CD4-positive, alpha-beta T cell treated with Interleukin-4 for 4 hours (primary cell): Measurements from ENCODE around the gene ECT2L.
"Not testable (repeated sequence)": the region's sequence is repeated elsewhere in the genome, so short reads cannot be mapped to it uniquely, and the experiment has no call there.

ENCODE experiments used
- DNase-seq: peaks from one replicate; pipeline ENCODE4 v3.0.0-alpha.2; 2020

The ECT2L gene

DNA sequence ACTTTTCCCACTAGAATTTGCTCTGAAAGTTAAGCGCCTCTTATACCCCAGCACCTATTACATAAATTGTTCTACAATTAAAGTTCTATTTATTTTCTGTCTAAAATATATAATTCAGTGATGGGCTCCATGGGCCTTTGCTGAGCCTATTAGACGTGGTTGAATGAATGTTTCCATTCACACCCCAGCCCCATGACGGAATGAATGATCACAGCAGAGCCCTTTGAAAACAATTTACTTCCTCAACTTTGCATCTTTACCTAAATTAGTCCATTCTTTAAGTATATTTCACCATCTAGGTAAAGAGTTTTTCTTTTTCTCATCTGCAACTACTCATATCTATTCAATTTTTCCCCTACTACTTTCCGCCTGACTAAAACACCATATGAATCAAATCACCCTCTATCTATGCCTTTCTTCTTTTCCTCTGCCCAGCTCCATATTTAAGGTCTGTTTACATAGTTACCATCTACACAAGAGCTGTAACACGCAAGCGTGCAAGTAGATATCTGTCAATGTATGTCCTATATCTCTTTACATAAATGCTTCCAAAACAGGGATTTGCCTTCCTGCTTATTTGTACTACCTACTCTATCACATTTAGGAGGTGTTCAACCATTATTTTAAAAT, 69.7 kb downstream of the ECT2L start:
- DNase-seq: no peak

DNA sequence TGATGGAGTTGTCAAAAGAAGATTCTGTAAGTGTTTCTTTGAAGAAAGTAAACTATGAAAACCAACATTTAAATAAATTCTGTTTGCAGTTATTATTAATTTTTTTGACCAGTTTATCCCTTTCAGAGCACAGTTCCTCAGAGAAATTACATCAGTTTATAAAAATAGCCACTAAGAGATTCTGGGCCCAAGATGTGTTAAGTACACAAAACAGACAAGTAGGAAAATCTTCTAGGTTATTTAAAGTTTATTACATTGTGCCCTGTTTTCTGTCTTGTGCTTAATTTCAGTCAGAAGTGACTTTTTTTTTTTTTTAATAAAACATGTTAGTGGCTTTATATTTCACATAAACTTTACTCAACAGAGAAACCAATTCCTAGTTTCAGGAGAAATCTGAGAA, 72.3 kb downstream of the ECT2L start:
- DNase-seq: no peak

DNA sequence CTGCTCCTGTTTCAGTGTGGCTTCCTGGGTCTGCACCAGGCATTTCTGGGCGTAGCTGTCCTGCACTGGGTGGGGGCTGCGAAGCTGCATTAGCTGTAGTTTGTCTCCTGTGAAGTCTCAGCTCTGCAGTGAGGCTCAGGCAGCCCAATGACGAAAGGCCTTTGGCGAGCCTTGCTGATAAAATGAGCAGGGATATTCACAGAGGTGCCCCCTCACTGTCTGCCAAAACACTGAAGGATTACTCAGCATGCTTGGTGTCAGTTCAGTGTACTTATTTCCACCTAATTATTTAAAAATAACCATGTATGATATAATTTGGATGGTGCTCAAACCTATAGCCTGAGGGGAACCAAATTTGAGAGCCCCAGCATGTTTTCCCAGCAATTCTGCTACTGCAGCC, 73.5 kb downstream of the ECT2L start:
- no peak for DNase-seq

DNA sequence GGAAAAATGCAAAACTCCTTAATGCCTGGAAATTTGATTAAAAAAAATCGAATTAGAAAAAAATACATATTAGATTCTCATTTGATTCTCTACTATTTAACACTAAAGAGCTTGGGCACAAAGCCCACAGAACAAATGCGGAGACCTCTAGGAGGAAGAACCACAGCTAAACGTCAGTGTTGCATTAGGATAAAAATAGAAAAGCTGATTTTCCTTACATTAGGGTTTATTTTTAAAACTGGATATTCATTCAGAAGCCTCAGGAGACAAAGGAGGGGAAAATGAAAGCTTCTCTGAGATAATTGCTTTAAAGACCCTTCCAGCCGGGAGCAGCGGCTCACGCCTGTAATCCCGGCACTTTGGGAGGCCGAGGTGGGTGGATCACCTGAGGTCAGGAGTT, 77.3 kb downstream of the ECT2L start:
- no peak for DNase-seq

DNA sequence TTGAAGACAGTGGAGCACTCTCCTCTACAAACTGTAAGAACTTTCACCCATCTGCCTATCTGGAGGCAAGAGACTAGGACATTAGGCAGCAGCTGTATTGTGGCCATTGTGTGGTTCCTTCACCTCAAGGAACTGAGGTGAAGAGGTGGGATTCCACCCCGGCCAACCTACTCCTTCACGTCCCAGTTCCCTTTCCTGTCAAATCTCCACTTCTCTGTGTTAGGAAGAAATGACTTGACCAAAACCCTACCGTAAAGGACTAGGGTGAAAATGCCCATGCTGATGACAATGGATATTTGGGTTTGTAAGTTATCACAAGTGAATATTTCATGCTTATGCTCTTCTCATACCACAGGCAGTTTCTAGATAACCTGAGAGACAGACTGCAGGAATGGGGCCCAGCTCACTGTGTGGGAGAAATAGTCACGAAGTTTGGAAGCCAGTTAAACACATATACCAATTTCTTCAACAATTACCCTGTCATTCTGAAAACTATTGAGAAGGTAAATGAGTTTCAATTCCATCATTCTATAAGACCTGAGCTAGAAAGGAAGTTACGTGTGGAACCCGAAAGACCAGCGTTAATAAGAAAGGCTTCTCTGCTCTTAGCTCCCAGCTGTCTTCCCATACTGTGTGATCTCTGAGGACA, 86.6 kb downstream of the ECT2L start:
- DNase-seq: no peak

DNA sequence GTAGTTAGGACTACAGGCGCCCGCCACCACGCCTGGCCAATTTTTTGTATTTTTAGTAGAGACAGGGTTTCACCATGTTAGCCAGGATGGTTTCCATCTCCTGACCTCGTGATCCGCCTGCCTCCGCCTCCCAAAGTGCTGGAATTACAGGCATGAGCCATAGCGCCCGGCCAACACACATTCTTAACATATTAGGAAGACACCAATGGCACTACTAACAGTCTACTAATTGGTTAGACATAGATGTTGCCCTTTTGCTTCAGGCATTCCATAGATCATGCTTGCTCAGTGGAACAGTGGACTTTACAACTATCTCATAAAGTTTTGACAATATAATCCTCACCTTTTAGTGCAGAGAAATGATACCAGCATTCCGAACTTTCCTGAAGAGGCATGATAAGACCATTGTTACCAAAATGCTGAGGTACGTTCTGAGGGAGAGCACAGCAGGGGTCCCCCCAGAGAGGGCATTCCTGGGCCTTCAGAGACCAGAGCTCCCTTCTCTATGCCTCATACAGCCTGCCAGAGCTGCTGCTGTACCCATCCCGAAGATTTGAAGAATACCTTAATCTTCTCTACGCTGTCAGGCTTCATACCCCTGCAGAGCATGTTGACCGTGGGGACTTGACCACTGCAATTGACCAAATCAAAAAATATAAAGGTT, 89.4 kb downstream of the ECT2L start:
- no peak for DNase-seq

DNA sequence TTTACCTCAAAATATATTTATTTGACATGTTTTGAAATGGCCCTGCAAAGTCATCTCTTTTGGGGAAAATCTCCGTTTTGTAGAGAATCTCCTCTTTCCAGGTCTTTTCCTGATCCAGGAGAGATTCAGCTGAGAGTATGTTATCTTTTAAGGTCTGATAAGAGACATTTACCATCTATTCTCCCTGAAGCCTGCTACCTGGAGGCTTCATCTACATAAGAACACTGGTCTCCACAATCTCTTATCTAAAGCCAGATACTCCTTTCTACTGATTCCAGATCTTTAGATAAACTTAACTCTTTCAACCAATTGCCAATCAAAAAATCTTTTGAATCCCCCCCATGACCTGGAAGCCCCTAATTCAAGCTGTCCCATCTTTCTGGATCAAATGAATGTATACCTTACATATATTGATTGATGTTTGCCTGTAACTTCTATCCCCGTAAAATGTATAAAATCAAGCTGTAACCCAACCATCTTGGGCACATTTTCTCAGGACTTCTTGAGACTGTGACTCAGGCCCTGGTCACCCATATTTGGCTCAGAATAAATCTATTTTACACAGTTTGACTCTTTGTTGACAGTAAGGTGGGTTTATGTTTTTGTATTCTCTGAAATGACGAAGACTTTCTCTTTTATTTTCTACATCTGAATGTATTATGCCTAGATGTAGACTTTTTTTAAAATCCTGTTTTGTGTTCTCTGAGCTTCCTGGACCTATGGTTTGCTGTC, 95.5 kb downstream of the ECT2L start:
- no peak for DNase-seq

DNA sequence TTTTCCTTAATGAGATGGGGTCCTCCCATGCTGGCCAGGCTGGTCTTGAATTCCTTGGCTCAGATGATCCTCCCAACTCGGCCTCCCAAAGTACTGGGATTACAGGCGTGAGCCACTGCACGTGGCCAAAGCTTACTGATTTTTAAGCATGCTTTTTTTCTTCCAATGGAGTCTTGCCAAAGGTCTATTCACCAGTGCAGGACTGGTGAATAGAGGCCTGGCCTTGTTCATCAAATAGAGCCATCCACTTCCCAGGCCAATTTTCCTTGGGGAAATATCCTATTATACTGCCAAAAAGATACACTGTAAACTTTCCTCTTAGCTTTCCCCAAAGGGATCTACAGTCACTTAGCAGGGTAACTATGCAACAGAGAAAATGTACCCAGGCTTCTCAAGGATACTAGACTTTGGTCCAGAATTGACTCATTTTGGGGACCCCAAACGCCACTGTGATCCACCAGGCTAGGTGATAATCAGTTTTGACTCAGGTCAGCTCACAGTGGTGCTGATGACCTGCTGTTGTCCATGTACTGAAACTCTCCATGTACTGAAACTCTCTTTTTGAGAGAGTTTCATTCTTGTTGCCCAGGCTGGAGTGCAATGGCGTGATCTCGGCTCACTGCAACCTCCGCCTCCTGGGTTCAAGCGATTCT, 100.3 kb downstream of the ECT2L start:
- no peak for DNase-seq

DNA sequence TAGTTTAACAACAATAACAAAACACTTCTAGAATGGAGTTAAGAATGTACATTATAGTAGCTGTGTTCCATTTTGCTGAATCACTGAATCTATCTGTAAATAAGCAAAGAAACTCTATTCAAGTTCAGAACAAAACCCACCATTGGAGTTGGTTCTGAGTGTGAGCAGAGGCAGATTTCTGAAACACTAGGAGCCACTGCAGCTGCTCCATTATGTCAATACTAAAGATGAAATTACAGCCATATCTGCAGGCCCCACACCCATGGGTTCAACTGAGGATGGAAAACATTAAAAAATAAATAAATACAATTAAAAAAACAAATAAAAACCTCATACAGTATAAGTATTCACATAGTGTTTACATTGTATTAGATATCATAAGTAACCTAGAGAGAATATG, 101.1 kb downstream of the ECT2L start:
- DNase-seq: no peak

DNA sequence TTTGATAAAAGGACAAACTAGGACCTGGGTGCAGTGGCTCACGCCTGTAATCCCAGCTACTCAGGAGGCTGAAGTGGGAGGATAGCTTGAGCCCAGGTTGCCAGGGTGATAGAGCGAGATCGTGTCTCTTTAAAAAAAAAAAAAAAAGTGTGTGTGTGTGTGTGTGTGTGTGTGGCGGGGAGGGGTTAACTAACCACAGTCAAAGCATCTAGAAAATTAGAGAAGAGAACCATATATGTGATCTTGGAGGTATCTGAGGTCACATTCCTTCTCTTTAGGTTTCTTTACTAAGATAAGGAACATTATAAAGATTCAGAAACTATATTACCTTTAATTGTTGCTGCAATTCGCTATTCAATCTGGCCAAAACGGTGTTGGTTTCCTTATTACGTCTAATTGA, 111.3 kb downstream of the ECT2L start:
- no peak for DNase-seq

DNA sequence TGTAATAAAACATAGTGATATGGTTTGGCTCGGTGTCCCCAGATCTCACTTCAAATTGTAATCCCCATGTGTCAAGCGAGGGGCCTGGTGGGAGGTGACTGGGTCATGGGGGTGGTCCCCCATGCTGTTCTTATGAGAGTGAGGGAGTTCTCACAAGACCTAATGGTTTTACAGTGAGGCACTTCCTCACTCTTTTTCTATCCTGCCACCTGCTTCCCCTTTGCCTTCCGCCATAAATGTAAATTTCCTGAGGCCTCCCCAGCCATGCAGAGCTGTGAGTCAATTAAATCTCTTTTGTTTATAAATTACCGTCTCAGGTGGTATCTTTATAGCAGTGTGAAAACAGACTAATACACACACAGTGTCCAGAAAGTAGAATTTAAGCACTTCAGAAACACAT, 113.6 kb downstream of the ECT2L start:
- DNase-seq: no peak

DNA sequence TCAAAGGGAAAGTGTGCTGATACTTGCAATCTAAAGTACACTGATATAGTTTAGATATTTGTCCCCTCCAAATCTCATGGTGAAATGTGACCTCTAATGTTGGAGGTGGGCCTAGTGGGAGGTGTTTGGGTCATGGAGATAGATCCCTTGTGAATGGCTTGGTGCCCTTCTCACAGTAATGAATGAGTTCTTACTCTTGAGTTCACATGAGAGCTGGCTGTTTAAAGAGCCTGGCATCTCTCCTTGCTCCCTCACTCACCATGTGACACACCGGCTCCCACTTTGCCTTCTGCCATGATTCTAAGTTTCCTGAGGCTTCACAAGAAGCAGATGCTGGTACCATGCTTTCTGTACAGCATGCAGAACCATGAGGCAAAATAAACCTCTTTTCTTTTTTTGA, 114.1 kb downstream of the ECT2L start:
- DNase-seq: no peak

DNA sequence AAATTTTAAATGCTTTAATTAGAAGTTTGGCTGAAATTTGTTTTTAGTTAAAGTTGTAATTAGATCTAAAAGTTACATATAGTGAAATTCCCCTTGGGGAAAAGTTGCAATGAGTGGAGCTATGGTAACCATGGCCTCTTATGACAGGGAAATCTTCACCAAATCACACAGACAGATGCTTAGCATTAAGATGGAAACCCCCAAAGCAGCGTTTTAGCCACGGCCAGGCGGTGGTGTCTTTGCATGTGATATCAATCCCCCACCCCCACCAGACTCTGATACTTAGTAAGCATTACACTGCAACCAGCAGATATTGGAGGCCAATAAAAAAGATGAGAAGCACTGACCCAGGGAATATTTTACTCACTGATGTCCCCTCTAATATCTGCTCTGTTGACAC, 116.4 kb downstream of the ECT2L start:
- DNase-seq: no peak

DNA sequence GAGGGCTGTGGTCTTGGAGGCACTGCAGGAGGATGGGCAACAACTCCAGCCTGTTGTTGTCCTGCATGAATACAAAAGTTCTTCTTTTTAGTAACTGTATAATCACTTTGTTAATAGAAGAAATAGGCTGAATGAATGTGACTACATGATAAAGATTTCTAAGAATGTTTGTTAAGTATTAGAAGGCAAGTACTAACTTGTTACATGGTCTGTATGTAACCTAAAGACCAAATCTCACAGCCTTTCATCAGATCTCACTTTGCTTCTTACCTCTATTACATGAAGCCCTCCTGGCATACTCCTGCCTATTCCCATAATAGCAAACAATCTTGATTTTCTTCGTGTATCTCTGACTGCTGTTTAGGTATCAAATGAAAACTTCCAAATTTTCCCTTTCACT, 118.8 kb downstream of the ECT2L start:
- no peak for DNase-seq

DNA sequence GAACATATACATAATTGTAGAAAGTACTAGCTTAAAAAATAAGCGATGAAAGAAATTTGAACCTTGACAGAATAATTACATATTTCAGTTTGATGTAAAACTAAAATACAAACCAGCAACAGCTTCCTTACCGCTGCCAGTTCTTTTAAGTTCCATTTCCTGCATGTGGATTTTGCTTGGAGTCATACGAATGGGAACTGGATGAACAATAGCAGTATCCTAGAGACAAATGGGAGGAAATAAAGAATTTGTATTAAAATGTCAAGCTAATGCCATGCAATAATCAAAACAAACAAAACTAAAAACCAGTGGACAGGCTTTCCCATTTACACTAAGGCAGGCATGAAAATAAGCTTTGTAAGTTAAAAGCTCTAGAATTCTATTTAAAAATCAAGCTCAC, 125.0 kb downstream of the ECT2L start:
- no peak for DNase-seq

DNA sequence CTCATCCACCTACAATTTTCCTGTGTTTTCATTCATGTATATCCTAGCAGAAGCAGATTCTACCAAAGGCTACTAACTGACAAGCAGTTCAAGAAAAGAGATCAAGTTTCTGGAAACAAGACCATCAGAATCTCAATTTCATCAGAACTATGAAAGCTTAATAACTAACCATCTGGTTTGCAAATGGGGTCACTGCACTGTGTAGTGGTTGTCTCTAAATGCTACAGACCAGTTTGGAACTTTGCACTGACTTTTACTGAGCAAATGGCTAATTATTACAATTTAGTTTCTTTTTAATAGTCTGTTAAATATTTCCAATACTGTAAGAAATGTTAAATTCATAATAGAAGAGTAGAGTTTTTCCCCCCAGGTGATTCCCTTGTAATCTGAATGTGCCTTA, 127.7 kb downstream of the ECT2L start:
- DNase-seq: no peak

DNA sequence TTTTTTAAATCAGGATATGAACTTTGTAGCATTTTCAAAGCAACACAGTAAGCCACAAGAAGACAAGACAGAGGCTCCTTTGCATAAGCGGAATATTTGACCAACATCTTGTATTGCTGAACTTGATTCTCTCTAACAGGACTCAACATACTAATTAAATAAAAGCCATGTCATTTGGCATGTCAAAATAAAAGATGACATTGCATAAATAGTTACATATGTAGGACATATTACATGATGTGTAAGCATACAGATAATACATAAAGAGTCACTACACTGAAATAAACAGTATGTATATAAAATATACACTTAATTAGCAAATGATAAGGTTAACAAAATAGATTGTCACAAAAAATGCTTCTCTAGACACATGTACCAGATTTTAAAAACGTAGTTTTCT, 129.9 kb downstream of the ECT2L start:
- DNase-seq: no peak

DNA sequence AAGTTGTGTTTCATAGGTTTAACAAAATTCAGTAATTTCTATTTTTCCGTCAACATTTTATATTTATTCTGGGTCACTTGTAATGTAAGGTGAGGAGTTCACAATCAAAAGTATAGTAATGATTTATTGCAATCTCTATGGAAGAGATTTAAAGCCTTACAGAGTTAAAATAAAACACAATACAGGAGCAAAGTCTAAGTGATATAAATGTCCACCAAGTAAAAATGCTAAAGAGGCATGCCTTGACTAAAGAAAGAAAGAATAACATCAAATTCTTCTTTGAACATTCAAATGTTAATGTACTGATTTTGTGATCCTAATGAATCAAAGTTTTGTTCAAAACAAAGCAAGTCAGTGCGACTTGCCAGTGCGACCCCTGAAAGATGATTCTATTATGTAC, 130.7 kb downstream of the ECT2L start:
- no peak for DNase-seq

DNA sequence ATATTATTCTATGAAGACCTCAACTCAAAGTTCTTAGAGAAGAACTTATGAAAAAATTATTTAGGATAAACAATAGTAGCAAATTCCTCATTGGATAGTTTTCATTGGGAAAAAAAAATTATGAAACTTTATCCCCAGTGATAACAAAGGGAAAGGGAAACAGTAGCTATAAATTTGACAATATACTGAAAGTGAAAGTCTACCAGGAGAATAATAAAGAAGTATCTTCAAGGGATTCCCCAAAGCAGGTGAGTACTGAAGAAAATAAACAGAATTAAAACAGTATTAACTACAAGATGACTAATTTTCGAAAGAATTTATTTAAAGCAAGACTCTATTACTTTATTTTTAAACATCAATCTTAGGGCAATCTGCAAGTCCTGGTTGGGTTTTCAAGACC, 135.8 kb downstream of the ECT2L start:
- no peak for DNase-seq

DNA sequence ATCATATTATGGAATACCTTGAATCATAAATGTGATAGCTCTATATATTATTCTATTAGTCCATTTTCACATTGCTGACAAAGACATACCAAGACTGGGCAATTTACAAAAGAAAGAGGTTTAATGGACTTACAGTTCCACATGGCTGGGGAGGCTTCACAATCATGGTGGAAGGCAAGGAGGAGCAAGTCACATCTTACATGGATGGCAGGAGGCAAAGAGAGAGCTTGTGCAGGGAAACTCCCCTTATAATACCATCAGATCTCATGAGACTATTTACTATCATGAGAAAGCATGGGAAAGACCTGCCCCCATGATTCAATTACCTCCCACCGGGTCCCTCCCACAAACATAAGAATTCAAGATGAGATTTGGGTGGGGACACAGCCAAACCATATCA, 141.0 kb downstream of the ECT2L start:
- not testable (repeated sequence) for DNase-seq

DNA sequence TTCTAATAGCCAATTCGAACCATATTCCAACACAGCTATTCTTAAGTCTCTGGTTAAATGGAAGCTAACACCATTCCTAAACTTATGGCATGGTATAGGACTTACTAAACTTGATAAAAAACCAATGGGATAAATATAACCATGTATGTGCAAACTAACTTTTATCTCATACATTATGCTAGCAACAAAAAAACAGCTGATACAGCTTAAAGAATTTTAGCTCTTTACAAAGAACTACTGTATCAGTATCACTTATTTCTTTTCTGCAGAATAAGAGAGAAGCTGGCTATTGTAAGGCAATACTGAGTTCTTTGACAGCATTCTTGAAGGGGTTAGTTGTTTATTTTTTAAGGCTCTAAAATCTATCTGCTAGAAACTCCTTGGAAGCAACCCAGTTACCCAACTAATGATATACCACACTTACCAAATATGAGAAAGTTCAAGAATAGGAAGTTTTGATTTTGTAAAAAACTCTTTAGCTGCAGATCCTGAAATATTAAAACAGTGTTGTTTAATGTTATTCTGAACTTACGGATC, 147.3 kb downstream of the ECT2L start:
- no peak for DNase-seq

DNA sequence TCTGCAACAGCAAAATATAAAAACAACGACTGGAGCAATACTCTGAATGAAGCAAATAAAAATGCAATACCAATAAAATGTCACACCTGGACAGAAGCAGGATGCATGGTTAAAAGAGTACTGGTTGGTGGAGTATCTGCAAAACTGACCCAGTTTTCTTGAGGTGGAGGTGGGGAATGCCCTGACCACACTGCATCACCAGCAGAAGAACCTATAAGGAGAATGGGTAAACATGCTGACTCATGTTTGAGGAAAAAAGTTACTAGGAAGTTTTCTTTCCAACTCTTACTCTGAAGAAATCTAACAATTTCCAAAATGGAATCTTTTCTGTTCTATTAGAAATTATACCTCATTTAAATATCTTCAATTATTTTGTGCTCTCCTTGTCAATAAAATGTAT, 148.5 kb downstream of the ECT2L start:
- peak; percentile 44 for DNase-seq

DNA sequence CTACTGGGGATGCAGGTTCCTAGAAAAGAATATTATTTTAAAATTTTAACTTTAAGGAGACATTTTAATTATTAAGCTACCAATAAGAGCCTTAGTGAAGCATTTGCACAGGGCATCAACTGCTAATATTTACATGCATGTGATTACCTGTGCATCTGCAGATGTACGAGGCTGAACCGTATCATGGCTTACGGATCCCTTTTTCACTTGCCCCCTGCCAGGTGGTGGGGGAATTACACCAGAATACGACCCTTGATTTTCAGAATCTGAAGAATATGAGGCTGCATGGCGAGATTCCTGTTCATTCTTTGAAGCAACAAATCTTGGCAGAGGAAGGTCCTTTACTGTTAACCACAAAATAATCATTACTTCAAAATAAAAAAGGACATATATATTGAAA, 149.5 kb downstream of the ECT2L start:
- DNase-seq: no peak
